GM18499 (cell line): ENCODE data around the gene CCKAR.
"Not testable (repeated sequence)": the region's sequence is repeated elsewhere in the genome, so short reads cannot be mapped to it uniquely, and the experiment has no call there.

Experiments
- ATAC-seq: cut with Tn5 transposase; IDR thresholded peaks from one replicate; pipeline ENCODE4 v1.9.1; 2021; ENCODE audit warnings: moderate number of reproducible peaks; ENCODE audit not compliant: insufficient read depth, unreplicated experiment

CCKAR gene, protein sequence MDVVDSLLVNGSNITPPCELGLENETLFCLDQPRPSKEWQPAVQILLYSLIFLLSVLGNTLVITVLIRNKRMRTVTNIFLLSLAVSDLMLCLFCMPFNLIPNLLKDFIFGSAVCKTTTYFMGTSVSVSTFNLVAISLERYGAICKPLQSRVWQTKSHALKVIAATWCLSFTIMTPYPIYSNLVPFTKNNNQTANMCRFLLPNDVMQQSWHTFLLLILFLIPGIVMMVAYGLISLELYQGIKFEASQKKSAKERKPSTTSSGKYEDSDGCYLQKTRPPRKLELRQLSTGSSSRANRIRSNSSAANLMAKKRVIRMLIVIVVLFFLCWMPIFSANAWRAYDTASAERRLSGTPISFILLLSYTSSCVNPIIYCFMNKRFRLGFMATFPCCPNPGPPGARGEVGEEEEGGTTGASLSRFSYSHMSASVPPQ

DNA sequence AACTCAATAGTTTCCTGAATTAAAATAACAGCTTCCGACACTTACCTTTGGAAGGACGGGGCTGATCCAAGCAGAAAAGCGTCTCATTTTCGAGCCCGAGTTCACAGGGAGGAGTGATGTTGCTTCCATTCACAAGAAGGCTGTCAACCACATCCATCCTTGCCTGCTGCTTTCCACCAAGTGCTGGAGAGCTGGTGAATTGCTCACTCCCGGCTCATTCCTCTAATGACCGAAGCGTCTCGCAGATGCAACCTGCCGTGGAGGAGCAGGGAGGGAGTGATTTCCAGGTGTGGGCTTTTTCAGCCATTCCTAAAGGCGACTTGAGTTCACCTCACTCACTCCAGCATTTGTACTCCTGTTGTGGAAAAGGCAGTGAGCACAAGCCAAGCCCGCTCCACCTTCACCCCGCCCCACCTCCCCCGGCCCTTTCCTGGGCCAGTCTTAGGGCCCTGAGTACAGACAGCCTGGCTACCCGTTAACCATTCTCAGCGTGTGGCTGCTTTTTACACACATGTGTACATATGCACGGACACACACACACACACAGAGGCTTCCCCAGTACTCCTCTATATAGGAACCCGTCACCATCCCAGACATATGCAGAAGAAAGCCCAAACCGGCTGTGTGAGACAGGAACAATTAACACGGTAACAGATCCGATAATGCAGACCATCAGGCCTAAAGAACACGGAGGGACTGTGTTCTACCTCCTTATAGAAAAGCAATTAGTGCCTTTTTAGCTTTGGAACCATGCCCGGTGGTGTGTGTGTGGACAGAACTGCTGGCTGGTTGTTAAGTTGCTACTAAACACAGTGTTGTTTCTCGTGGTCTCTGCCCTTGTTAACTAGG lies at the start of gene CCKAR:
CCKAR (minus strand) TSS at position 374 of the 849 bp plus-strand sequence; CDS start at position 157, 217 bp downstream.
- no peak for ATAC-seq

DNA sequence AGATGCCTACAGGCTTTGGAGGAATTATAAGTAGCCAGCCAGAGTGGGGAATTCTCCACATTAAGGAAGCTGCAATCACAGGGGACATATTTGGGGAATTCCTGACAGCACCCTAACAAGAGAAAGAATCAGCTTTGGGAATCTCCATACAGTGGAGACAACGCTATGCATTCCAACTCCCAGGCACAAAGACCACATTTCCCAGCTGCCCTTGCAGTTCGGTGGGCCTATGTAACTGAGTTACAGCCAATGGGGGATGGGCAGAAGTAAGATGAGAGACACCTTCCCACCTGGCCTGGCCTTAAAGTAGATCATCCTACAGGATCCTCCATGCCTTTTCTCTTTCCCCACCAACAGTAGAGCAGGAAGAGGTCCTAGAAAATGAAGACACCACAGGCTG lies 43.4 kb upstream of the CCKAR start:
- ATAC-seq, result no peak

DNA sequence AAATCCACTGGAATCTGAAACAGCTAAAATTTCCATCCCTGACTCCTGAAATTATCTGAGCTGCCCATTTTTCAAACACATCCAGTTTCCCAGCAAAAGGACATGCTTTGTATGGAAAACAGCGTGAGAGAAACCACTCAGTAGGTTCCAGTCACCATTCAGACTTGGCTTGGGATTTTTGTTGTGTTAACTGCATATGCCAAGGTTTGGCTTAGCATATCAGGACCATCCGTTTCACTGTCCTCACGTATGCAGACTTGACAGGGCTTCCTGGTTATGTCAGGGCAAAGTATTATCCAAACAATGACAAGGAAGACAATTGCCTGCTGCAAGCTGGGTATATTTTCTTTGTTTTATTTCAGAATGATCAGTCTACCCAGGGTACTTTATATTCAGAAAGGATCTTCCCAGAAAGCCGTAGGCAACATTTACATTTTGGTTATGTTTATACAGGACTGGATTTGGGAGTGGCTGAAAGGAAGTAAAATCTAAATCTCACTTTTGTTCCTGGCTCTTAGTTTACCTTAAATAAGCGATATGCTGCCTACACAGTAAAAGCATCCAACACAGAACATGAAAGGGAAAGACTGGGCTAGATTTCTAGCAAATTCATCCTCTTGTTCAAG lies 41.3 kb upstream of the CCKAR start:
- no peak for ATAC-seq

DNA sequence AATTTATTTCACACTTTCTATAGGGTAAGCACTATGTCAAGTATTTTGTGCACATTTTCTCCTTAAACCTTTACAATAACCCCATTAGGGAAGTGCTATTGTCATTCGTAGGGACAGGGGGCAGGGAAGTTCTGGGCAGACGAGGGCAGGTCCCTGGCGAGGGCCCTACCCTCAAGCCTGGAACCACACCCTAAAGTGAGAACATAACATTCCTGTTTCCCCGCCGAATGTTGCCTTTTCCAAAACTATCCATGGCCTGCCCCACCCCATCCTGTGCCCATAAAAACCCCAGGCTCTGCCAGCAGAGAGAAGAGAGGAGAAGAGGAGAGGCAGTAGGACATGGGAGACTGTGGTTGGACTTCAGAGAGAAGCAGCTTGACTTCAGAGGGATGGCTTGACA lies 39.8 kb upstream of the CCKAR start:
- ATAC-seq, result no peak

DNA sequence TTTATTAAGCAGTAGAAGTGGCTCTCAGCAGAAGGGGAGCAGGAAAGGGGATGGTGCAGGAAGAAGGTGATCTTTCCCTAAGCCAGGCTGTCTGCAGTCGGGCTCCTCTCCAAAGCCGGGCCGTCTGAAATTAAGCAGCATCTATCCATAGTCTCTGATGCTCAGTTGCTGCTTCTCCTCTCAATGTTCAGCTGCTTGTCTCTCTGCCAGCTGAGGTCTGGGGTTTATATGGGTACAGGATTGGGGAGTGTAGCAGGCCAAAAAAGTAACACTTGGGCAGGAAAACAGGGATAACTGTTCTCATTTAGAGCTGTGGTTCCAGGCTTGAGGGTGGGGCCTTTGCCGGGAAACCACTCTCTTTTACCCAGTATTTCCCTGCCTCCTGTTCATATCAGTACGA lies 39.2 kb upstream of the CCKAR start:
- no peak for ATAC-seq

DNA sequence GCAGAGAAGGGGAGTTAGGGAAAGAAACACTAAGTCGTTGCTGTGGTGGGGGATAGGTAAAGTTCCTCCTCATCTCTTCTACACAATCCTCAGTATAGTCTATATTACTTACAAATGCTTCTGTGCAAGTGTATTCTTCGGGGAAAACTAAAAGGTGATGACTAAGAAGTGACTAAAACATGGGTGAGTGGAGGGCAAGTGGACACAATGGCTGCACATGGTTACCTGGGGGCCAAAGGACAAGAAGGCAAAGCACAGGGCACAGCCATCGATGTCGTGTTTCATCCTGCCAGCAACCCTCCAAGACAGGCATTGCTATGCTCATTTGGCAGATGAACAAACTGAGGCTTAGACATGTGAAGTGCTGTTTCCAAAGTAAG lies 35.5 kb upstream of the CCKAR start:
- ATAC-seq, result no peak

DNA sequence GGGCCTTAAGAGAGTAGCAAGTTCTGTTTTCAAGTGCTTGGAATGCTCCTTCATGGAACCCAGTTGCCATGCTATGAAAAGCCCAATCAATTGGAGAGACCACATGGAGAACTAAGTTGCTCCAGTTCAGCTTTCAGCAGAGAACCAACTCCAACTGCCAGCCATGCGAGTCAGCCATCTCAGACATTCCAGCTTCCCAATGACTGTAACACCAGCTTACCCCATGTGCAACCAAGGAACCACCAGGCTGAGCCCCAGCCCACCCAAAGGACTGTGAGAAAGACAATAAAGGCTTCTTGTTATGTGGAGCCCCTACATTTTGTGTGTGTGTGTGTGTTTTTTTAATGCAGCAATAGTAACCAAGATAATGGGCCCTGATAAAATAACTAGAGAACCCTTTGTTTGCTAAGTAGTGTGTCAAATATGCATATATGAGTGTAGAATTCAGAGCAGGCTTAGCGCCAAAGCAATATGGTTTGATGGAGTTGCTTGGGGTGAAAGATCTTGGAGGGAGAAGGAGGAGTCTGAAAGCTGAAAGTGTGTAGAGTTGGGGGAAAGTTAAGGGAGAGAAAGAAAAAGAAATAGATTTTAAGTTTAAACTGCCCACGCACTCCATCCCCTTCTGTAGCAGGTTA lies 35.0 kb upstream of the CCKAR start:
- ATAC-seq, result no peak

DNA sequence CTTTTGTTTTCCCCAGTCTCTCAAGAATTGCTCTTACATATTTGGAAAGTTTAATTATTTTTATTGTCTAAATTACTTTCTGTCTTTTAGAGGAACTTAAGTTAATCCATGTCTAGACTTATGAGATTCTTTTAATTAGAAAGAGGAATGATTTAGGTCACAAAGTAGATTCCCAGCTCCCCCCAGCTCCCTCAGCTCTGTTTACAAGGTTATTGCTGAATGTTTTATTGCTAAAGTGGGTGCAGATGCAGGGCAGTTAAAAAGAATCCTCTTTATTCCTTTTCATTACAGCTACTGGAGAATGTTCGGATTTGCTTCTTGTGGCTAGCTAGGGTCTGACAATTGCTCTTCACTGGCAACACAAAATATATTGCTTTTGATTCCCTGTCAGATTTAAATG lies 33.7 kb upstream of the CCKAR start:
- ATAC-seq, result no peak

DNA sequence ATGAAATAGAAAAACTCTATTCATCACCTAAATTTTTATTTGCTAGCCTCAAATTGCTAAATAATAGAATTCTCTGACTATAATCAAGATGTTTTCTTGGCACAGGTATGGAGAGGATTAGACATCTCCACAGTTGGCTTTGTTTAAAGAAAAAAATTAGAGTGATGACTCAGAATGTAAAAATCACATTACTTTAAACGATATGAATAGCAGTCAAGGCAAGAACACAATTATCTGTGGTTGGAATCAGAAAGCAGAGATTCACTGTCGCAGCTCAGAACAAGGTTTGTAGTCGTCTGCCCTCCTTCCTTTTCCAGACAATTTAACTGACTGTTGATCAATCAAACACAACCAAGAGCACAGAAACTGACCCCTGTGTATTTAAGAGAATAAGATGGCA lies 32.2 kb upstream of the CCKAR start:
- ATAC-seq, result no peak

DNA sequence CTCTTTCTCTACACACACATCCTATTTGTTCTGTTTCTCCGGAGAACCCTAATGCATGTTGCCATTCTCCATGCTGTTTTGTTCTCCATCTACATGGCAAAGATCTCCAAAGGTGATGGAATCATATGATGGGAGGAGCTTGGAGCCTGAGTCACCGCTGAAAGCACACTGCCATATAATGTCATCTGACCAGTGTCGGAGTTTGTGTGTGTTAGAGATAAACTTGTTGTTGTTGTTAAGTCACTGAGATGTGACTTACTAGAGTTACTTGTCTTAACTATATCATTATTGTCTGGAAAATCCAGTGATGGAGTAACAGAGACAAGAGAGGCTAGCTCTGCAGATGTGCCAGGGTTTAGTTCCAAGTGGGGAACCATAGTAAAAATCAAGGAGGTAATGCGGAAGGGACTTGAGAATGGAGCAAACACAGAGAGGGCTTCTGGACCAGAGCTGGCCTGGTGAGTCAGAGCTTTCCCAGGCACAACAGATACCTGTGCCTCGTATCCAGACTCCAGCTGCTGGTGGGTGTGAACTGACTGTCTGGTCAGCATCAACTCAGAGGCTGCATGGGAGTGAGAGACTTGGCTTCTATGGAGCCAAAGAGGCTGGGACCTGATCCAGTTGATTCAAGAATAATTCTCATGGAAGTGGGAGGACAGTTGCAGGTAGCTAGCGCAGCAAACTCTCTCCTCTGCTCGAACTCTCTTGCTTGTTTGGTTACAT lies 30.6 kb upstream of the CCKAR start:
- ATAC-seq, result no peak

DNA sequence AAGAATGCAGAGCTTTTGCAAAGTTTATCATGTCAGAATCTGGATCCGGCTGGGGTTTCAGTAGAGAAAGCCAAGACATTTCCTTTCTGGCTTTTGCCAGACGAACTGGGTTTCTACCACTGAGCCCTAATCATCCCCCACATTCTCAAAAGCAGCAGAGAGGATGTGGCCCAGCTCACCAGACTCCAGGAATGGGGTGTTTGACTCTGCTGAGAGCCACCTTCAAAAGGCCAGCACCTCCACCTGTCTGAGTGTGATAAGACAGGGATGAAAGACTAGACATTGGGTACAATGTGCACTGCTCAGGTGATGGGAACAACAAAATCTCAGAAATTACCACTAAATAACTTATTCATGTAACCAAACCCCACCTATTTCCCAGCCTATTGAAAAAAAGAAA lies 25.7 kb upstream of the CCKAR start:
- no peak for ATAC-seq

DNA sequence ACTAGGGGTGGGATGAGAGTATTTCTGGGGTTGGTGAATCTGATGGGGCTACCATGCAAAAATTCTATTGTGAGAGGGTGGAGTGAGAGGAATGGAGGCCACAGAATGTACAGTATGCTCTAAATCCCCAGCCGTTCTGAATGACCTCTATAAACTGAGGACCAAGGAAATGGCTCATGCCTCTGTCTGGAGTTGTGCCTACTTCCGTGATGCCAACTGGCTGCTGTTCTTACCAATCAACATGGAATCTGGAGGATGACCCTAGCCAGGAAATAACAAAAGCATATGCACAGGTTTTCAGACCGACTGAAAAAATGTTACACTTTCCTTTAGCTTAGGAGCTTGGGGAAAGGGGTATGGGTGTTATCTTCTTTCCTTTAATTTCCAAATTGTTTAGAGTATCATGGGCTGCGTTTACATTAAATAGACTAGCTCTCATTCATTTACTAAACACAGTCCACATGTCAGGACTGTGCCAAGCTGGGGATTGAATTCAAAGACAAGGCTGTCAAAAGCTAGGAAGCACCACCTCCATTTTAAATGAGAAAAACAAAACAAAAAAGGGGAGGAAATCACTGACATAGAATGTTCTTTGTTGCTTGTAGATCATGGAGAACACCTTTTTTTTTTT lies 20.2 kb upstream of the CCKAR start:
- ATAC-seq, result no peak

DNA sequence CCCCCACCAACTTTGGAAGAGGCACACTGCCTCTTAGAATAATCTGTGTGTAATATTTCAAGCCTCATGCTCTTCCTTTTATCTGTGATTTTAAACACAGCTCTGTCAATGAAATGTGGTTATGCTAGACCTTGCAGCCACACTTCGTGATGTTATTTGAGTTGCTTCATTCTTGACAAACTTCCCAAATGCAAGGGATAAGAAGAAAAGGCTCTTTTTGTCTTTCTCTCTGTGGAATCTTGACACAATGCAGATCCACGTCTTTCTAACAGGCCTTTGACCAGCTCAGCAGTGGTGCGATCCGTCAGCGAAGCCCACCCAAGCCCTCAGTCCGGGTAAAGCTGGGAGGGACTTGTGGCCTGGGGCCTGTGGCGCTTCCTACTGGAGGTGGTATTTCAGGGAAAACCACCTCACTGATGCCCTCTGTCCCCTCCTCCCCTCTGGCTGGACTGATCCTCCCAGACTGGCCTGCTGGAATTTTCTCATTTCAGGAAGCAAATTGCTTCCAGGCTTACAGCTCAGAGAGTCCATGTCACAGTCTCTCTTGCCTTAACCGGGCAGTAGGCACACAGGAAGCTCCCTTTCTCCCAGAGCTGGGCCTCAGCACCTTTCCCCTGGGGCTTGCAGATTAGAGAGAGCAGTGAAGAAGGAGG lies 19.5 kb upstream of the CCKAR start:
- no peak for ATAC-seq

DNA sequence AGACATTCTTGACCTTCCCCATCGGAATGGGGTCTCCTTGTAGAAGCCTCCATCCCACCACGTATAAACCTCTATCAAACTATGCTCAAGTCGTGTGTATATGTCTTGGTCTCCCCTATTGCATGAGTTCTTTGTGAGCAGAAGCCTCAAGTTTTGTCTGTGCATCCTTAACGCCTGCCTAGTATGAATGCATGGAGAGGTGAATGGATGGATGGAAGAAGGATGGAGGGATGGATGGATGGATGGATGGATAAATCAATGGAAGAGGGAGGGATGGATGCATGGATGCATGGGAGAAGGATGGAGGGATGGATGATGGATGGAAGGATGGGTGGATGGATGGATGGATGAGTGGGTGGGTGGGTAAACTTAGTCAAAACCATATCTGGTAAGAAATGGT lies 17.0 kb upstream of the CCKAR start:
- no peak for ATAC-seq

DNA sequence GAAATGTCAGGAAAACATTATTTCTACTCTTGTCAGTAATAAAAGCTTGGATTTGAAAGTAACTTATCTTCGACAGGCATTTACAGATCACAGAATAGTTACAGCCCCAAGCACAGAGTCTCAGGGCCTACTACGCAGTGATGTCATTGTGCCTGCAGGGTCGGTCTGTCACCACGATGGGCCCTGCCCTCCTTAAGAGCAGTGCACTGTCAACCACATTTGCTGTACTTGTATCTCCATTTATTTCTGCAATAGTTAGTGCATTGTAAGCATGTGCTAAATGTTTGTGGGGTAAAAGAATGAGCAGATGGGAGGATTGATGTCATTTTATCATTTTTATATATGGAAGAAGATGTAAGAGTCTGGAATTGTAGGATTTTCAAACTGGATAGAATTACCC lies 13.6 kb upstream of the CCKAR start:
- ATAC-seq, result no peak

DNA sequence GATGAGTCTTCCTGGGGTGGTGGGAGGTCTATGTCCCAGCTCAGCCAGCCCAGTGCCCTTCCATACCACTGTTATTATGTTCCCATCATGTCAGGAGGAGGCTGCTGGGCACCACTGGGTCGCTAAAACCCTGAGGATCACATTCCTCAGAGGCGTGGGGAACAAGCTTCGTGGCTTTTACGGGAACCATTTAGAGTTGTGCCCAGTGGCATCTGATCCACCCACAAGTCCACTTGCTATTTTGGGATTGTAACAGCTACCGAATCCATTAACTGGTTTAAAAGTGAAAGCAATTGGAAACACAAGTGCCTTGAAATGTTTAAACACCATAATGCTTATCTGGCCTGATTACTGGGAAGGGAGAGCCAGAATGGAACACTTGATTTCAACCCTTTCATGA lies 13.1 kb upstream of the CCKAR start:
- no peak for ATAC-seq

DNA sequence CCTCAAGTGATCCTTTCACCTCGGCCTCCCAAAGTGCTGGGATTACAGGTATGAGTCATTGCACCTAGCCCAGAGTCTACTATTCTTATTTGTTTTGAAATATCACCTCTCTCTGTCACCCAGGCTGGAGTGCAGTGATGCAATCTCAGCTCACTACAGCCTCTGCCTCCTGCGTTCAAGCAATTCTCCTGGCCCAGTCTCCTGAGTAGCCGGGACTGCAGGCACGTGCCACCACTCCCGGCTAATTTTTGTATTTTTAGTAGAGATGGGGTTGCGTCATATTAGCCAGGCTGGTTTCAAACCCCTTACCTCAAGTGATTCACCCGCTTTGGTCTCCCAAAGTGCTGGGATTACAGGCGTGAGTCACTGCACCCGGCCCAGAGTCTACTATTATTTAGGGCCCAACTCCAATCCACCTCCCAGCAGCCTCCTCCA lies 10.3 kb upstream of the CCKAR start:
- ATAC-seq, result not testable (repeated sequence)

DNA sequence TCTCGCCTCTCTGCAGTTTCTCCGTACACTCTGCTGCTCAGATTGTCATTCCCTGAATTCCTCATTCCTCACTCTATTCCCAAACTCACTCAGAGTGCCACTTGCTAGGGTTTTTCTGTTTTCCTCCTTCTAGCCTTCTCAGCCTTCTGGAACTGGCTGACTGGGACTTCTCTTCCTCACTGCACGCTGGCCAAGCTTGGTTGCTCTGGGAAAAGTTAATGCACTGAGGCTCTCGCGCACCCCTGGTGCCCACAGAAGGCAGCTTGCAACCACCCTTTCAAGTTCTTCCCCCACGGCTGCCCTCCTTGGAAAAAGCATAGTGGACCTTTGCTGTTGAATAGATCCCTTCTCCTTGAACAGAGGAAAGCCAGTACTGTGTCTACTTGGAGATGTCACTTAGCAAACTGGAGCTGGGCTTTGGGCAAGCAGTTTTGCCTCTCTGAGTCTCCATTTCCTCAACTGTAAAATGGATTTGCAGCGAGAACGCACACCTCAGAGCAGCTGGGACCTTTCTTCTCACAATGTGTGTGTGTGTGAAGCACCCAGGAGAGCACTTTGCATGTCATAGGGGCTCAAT lies 6.0 kb upstream of the CCKAR start:
- ATAC-seq, result no peak

DNA sequence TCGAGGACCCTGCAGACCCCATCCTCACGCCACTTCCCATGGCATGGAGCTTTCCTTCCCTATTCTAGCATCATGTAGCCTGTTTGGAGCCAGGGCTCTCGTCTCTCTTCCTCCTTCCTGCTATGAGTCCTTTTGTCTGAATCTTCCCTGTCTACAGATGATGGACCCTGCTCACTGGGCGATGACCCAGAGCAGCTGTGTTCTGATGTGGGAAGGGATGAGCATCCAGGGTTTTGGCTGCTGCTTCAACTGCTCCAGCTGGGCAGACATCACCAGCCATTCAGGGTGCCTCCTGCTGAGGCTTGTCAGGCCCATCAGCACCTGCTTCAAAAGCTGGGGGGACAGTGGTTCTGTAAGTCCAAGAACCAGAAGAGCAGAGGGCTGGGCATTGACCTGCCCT lies 3.2 kb upstream of the CCKAR start:
- no peak for ATAC-seq
